Epithelial cell of umbilical artery (primary cell): ENCODE measurements around the gene SNX21. TPM values are rescaled to one million over a fixed set of nuclear protein-coding genes. Genes with fewer than 3 reads are reported as not detected.

Source experiments
- total RNA-seq: library from RNA; depleted of rRNA; stranded (reverse); fragments of >200 nt; gene quantifications from 2 replicates; pipeline ENCODE4 v1.2.3, GENCODE V29; 2014

SNX21 gene, protein sequence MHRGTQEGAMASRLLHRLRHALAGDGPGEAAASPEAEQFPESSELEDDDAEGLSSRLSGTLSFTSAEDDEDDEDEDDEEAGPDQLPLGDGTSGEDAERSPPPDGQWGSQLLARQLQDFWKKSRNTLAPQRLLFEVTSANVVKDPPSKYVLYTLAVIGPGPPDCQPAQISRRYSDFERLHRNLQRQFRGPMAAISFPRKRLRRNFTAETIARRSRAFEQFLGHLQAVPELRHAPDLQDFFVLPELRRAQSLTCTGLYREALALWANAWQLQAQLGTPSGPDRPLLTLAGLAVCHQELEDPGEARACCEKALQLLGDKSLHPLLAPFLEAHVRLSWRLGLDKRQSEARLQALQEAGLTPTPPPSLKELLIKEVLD
- 22.4 and 32.5 TPM in 2 replicates for total RNA-seq

DNA sequence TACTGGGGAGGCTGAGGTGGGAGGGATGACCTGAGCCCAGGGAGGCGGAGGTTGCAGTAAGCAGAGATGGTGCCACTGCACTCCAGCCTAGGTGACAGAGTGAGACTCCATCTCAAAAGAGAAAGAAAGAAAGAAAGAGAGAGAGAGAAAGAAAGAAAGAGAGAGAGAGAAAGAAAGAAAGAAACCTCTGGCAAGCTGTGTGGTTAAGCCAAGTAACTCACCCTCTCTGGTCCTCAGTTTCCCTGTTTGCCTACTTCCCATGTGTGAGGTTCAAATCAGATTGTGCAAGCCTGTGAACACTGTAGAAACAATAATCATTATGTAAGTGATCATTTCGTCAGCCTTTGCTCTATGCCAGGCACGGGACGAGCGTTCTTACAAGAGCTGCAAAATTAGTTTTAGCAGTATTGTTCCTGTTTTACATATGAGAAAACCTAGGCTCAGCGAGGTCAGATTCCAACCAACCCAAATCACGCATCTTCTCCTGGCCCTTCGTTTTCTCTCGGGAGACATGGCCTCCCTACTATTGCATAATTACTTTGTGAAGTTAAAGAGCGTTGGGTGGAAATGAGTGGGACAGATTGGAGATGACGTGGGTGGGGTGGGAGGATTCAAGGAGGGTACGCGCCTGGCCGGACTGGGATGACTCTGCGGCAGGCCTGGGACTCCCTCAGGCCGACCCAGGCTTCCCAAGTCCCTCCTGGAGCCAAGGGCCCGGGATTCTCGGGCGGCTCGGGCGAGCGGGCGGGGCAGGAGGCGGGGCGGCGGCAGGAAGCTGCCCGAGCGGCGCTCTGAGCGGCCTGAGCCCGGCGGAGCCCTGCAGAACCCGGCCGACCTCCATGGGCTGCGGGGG, at the start of gene SNX21:
SNX21 (plus strand) TSS at position 770 of the 853 bp plus-strand sequence. CDS start 121 bp downstream, outside the sequence.

DNA sequence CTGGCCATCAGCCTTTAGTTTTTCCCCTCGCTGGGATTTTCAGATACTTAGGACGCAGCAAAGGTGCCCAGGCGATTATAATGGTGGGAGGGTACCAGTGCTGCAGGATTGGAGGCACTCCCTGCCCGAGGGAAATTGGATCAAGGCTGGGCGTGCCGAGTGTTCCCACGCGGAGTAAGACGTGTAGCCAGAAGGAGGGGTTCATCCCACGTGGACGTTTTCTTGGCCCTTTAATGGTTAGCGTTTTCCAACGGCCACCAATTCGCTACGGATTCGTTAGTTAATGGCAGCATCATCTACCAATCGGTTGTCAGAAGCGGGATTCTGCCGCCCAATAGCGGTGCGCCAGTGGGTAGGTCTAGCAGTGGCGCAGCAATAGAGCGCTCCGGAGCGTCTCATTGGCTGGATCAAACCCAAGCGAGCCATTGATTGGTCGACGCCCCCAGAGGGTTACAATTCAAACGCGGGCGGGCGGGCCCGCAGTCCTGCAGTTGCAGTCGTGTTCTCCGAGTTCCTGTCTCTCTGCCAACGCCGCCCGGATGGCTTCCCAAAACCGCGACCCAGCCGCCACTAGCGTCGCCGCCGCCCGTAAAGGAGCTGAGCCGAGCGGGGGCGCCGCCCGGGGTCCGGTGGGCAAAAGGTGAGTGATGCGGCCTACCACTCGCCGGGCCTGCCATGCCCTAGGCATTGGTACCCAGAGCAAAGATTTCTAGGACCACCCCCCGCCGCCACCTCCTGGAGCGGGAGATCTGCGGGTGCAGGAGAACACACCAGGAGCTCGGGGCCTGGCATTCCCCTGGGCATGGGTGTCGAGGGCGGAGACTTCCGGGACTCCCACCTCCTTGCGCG, 21.2 kb upstream of the SNX21 start, which contains the start of gene UBE2C:
UBE2C (plus strand) TSS at position 488 of the 849 bp plus-strand sequence; CDS start at position 540, 52 bp downstream.

DNA sequence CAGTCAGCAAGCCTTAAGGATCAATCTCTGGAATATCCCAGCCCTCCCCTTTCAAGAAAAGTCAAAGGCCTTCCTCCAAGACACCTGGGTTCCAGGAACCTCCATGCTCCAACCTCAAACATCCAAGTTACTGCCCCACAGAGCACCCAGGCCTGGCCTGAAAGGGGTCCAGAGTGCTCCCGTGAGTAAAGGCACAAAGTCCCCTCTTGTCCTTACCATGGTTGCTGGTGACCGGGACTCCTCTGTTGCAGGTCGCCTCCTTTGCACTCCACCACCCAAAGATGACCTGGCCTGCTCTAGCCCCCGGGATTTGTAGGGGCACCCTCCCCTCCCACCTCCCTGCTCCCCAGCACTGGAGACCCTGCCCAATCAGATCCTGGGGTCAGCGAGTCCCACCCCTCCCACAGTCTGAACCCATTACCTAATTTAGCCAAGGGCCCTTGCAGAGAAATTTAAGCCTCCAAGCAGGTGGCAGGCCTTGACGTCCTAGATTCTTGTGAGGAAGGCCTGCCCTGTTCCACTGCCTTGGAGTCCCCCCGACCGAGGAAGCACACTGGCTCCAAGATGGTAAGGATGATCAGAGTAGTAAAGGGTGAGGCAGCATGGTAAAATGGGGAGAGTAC, 6.5 kb upstream of the SNX21 start, which contains the start of gene TNNC2:
TNNC2 (minus strand) TSS at position 283 of the 623 bp plus-strand sequence; CDS start at position 219, 64 bp downstream.

DNA sequence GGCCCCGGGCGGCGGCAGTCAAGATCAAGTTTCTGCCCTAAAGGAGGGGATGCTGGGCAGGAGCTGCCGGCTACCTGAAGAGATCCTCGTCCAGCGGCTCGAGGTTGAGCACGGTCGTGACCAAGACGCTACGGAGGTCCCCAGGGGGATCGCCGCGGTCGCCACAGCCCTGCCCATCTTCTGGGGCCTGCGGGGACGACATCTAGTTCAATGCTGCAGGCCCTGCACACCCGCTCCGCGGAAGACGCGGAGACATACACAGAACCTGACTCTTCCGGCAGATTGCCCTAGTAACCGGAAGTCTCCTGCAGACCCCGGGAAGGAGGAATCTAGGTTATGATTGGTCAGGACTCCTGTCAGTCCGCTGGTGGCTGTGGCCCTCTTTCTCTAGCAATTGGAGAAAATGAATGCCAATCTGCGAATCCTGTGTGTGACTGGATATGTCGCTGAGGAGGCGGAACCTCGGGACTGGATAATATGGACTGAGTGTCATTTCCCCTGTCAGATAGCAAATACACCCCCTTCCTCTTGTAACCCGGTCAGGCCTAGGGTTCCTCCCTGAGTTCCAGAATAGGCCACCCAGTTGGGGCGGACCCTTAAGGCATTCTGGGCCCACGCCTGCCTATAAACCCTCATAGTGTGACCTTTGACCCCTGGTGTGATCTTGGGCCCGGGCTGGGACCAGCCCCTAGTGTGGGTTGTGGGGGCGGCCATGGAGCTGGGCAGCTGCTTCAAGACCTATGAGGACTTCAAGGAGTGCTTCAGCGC, 23.7 kb downstream of the SNX21 start, which contains the start of the genes ACOT8 and ZSWIM3:
ACOT8 (minus strand) TSS at position 279 of the 768 bp plus-strand sequence; CDS start at position 202, 77 bp downstream.
ZSWIM3 (plus strand) TSS at position 501 of the 768 bp plus-strand sequence; CDS start at position 713, 212 bp downstream.

DNA sequence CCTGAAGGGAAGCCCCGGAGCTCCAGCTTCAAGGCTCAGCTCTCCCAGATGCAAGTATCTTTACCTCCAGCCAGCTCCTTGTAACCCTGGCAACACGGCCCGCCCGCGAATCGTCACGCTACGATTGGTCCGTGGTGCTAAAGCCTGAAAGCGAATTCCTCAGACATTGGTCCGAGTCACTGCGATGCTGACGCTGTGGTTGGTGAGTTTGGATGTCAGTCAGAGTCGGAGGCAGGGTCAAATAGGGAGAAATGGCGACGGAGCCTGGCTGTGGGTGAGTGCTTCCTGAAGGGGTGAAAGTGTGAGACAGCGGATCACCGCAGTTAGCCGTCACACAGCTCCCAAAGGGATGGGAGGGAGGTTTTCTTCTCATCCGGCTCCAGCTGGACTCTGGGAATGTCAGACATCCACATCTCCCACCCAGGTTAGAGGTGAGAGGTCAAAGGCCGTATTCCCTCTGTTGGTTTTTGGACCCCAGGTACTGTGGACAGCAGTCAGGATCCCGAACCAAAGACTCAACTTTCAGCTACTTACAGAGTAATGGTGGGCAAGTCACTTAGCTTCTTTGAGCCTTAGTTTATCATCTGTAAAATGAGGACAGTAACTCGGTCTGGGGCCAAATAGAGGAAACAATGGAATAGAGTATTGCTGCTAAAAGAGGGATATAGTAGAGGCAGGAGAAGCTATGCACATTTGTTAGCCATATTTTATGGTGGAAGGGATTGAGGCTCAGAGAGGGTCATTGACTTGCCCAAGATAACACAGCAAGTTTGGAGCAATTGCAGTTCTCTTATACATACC, 47.6 kb downstream of the SNX21 start, which contains the start of gene ZSWIM1:
ZSWIM1 (plus strand) TSS at position 240 of the 801 bp plus-strand sequence. CDS start 1,366 bp downstream, outside the sequence.

DNA sequence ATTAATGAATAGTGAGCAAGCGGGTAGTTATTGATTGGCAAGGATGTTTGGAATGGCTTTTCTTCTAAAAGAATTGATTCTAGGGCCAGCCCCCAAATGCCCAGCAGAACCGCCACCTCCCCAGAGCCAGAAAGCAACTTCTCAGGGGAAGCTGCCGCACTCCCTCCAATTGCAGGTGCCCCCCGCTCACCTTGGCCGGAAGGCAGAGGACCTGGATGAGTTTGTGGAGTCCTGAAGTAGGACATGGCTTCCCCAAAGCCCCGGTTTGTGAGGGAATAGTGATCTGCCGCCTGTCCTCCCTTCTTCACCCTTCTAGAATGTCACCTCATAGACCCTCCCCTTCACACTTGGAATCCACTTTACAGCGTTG, 53.7 kb downstream of the SNX21 start, which contains the start of gene SPATA25:
SPATA25 (minus strand) TSS at position 277 of the 370 bp plus-strand sequence; CDS start at position 245, 32 bp downstream.

DNA sequence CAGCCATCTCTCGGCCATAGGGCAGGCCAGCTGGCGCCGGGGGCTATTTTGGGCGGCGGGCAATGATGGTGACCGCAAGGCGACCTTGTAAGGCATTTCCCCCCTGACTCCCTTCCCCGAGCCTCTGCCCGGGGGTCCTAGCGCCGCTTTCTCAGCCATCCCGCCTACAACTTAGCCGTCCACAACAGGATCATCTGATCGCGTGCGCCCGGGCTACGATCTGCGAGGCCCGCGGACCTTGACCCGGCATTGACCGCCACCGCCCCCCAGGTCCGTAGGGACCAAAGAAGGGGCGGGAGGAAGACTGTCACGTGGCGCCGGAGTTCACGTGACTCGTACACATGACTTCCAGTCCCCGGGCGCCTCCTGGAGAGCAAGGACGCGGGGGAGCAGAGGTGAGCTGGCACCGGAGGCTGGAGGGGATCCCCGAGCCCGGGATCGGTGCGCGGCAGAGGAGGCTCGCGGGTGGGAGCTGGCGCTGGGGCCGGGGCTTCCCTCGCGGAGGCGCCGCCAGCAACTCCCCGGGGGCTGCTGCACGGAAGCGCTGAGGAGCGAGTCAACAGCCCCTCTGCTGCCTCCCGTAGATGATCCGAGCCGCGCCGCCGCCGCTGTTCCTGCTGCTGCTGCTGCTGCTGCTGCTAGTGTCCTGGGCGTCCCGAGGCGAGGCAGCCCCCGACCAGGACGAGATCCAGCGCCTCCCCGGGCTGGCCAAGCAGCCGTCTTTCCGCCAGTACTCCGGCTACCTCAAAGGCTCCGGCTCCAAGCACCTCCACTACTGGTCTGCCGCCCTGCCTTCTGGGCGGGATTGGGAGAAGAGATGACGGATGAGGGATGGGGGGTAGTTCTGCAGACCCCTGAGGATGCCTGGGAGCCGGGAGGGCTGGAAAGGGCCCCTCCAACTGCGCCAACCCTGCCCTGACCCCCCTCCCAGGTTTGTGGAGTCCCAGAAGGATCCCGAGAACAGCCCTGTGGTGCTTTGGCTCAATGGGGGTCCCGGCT, 57.7 kb downstream of the SNX21 start, which contains the start of the genes CTSA and NEURL2:
CTSA (plus strand) TSS at position 351 of the 999 bp plus-strand sequence; CDS start at position 585, 234 bp downstream.
NEURL2 (minus strand) TSS at position 224 of the 999 bp plus-strand sequence; CDS start at position 7, 217 bp downstream.

Other genes with a start within 250 kb of the SNX21 start
- not detected in 2 replicates for gene WFDC10A, start 204.1 kb upstream of the SNX21 start, total RNA-seq
- gene WFDC9, start 202.5 kb upstream of the SNX21 start, total RNA-seq, result not detected in 2 replicates
- not detected in 2 replicates for gene WFDC11, start 163.6 kb upstream of the SNX21 start, total RNA-seq
- gene WFDC13, start 131.8 kb upstream of the SNX21 start, total RNA-seq, result not detected in 2 replicates
- gene WFDC10B, start 128.8 kb upstream of the SNX21 start, total RNA-seq, result not detected in 2 replicates
- not detected in 2 replicates for gene SPINT4, start 111.5 kb upstream of the SNX21 start, total RNA-seq
- 0.65 TPM in 1 of 2 replicates, not detected in the other for gene WFDC3, start 41.9 kb upstream of the SNX21 start, total RNA-seq
- gene DNTTIP1, start 41.8 kb upstream of the SNX21 start, total RNA-seq, result 17.2 and 19.8 TPM in 2 replicates
- 21.4 and 41.3 TPM in 2 replicates for gene UBE2C, start 21.2 kb upstream of the SNX21 start, total RNA-seq
- not detected in 2 replicates for gene TNNC2, start 6.5 kb upstream of the SNX21 start, total RNA-seq
- gene ACOT8, start 23.6 kb downstream of the SNX21 start, total RNA-seq, result 31.5 and 33.6 TPM in 2 replicates
- gene ZSWIM3, start 23.8 kb downstream of the SNX21 start, total RNA-seq, result 5.9 and 6.2 TPM in 2 replicates
- 2.0 and 3.2 TPM in 2 replicates for gene ZSWIM1, start 47.4 kb downstream of the SNX21 start, total RNA-seq
- gene SPATA25, start 53.8 kb downstream of the SNX21 start, total RNA-seq, result 0.61 and 0.97 TPM in 2 replicates
- gene NEURL2, start 57.4 kb downstream of the SNX21 start, total RNA-seq, result 2.6 TPM in 2 replicates
- gene CTSA, start 57.5 kb downstream of the SNX21 start, total RNA-seq, result 25.4 and 26.0 TPM in 2 replicates
- gene PLTP, start 78.4 kb downstream of the SNX21 start, total RNA-seq, result 10.6 and 13.6 TPM in 2 replicates
- 6.8 and 7.5 TPM in 2 replicates for gene PCIF1, start 100.9 kb downstream of the SNX21 start, total RNA-seq
- gene ZNF335, start 138.4 kb downstream of the SNX21 start, total RNA-seq, result 8.1 and 10.5 TPM in 2 replicates
- gene MMP9, start 175.1 kb downstream of the SNX21 start, total RNA-seq, result not detected in 2 replicates
- gene SLC12A5, start 195.4 kb downstream of the SNX21 start, total RNA-seq, result under 0.01 and 0.32 TPM in 2 replicates